HG03354 (cell line): Measurements from ENCODE around the gene EEF1AKMT3.
A peak's percentile ranks its signal among the peaks of the same experiment; 100 is the strongest.

Experiments used
- ATAC-seq: cut with Tn5 transposase; IDR thresholded peaks from one replicate; pipeline ENCODE4 v1.9.1; 2021; ENCODE audit warnings: mild to moderate bottlenecking; ENCODE audit not compliant: unreplicated experiment, poor library complexity, severe bottlenecking

The EEF1AKMT3 gene

GRCh38 chr12:57734591-57734990 lies 37.8 kb upstream of the EEF1AKMT3 start:
- ATAC-seq, result no peak

DNA sequence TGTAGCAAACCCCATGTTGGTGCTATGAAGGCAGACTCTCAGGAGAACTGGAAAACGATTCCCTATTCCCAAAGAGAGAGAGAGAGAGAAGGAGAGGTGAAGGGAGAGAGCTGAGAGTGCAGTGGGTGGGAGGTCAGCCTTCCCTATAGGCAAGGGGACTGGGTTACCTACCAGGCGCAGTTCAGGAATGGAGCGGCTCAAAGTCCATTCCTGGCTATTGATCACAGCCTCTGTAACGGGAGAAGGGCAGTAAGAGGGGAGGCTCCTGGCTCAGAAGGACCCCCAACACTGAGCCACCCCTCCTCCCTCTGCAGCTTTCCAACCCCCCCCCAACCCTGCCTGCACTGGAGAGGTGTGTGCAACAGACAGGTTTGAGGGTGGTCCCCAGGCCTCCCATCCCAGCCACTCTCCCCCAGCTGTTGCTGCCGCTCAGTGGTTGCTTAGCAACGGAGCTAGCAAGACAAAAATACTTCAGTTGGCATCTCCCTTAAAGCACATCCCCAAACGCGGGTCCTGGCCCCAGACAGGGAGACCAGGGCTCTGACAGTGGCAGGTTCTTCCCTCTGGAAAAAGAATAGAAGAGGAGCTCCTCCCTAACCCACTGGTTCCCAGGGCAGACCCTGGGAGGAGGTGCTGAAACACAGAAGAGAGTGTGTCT lies 37.1 kb upstream of the EEF1AKMT3 start:
- ATAC-seq, result no peak

- no peak for ATAC-seq
These were observed 36.3 kb upstream of the EEF1AKMT3 start for GRCh38 chr12:57735952-57736740.

- no peak for ATAC-seq
These were observed 35.5 kb upstream of the EEF1AKMT3 start for GRCh38 chr12:57736741-57737466.

GRCh38 chr12:57737467-57738460 lies 34.6 kb upstream of the EEF1AKMT3 start:
- no peak for ATAC-seq

- no peak for ATAC-seq
These were observed 33.7 kb upstream of the EEF1AKMT3 start, which contains the start of gene AGAP2 for GRCh38 chr12:57738661-57739237. TSS of gene AGAP2 (minus strand) at chr12:57738742. CDS start at chr12:57738246, 496 bp downstream.

DNA sequence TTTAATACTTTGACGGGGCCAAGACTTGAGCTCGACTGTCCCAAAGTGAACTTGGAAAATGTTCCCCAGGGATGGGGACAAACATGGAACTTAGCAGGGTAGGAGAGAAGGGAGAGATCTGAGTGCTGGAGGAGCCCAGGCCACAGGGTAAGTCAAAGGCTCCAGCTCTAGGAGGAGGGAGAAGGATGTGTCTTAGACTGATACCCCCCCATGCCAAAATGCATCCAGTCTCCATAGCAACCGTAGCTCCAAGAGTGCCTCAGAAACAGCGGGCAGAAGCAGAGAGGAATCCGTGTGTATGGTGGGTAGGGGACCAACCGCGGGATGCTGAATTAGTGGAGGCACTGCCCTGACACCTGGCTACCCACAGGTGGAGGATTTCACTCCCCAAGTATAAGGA lies 33.0 kb upstream of the EEF1AKMT3 start:
- ATAC-seq, result no peak

DNA sequence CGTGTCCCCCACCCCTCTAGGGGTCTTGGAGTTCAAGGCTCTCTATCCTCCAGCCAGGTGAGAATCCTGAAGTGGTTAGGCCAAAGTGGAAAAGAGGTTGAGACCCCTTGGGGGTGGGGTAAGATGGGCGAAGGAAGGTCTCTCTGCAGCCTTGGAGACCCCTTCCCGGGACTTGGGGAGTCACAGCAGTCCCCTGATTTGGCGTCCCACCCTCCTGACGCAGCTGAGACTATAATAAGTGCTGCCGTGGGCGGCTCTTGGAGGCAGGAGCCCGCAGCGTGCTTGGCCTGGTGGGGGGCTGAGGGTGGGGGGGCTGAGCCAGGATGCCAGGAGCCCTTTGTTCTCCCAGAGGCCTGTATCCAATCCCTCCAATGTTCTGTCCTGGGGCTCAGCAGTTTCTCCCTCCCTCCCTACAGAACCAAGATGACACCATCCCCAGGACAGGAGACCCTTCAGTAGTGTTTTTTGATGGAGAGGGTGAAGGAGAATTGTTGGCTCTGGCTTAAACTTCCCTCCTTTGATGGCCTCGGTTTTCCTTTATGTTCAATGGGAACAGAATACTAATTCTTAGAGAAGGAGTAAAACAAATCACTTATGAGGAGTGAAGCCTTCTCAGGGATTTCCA lies 32.4 kb upstream of the EEF1AKMT3 start:
- no peak for ATAC-seq

GRCh38 chr12:57740656-57741412 lies 31.6 kb upstream of the EEF1AKMT3 start:
- peak; percentile 62 for ATAC-seq

DNA sequence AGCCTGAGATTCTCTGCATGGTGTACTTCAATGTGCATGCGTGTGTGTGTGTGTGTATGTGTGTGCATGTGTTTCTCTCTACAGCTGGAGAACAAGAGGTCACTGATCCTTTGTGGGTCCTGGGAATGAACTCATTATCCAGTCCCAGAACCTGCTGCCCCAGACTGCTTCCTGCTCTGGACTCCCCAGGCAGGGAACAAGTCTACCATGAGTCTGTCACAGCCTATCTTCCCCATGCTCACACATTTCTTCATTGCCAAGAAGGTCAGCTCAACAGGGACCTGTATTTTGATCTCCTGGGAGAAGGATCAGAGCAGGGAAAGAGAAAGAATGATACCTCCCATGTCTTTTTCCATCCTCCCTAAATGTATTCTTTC lies 31.0 kb upstream of the EEF1AKMT3 start:
- no peak for ATAC-seq

- peak; percentile 56 for ATAC-seq
These were observed 30.3 kb upstream of the EEF1AKMT3 start for GRCh38 chr12:57741844-57742738.

- ATAC-seq, result no peak
These were observed 28.6 kb upstream of the EEF1AKMT3 start for GRCh38 chr12:57743769-57744168.

DNA sequence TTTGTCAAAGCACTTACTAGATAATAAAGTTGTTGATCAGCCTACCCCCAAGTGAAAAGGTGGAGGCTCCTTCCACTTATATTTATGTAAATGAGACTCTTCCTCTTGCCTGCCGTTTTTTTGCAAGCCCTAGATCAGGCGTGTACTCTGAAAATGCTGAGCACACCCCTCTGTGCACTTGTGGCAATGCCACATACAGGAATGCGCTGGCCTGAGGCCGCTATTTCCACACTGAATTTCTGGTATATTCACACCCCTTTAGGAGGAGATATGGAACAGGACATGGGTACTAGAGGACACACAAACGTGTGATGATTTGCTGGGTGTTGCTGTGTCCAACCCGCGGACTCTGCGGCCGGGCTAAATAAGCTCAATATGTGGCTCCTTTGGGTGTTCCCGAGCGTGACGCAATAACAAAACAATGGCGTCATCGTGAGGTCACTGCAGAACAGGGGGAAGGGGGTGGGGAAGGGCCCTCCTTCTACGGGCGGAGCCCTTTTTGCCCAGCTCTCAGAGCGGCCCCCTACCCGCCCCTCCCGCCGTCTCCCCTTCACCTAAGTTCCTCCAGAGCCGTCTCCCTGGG lies 28.1 kb upstream of the EEF1AKMT3 start:
- ATAC-seq, result peak; percentile 40

DNA sequence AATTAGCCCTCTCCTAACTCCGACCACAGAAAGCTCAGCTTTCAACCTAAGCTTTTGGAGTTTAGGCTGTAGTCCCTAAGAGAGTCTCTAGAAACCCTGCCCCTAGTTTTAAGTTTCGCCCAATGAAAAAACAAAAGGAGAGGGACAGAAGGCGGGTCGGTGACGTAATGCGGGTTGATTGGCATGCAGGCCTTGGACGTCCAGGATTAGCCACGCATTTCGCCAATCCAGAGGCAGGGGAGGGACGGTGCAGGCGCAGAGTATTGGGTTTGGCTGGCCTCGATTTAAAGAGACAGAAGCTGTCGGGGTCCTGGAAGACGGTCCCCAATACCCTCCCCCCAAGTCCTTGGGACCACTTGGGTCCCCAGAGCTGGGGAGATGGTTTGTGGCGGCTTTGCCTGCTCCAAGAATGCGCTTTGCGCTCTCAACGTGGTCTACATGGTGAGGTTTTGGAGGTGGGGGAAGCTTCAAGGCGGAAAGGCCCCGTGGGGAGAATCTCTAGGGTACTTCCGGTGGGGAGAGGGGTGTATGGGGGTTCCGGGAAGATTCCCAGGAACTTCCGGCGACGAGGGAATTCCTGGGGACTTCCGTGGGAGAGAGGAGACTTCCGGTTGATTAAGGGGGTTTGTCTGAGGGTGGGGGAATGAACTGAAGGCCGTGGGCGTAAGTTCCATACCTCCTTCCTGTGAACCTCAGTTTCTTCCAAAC lies 27.5 kb upstream of the EEF1AKMT3 start, which contains the start of gene TSPAN31:
Gene TSPAN31, plus strand, starts transcription at position 263 of the 708 bp plus-strand sequence. Its CDS starts 116 bp downstream, at position 379.
- ATAC-seq, result peak; percentile 86

GRCh38 chr12:57745485-57745881 lies 26.9 kb upstream of the EEF1AKMT3 start:
- ATAC-seq, result no peak

DNA sequence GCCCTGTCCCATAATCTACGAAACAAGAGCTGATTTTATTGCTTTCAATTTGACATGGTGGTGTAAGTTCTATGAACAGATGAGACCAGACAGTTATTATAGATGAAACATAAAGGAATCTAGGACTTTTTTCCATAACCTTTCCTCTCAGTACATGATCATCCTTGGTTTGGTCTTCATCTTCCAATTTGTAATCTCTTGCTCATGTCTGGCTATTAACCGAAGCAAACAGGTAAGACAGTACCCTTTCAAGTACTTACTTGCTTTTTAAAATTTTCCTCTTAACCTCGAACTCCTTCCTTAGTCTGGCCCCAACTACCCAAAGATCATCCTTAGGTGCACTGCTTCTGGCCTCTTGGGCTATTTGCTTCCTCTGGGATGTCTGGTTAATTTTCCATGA lies 26.4 kb upstream of the EEF1AKMT3 start:
- ATAC-seq, result no peak
